GM12873 (cell line): ENCODE measurements around the gene KCNK4.

Experiments used
- CTCF ChIP-seq: IDR thresholded peaks from 2 replicates; pipeline ENCODE4 v1.5.1; 2012; ENCODE audit warnings: low read depth, mild to moderate bottlenecking, moderate library complexity, low read length, control low read depth; ENCODE audit not compliant: insufficient read depth; ENCODE audit errors: missing control alignments

The KCNK4 gene

GRCh38 chr11:64267207-64267945 is 23.7 kb upstream of the KCNK4 start:
- no peak for TF ChIP-seq CTCF

- no peak for TF ChIP-seq CTCF
Observed at GRCh38 chr11:64268025-64268892, 22.8 kb upstream of the KCNK4 start.

- TF ChIP-seq CTCF, result no peak
Observed at GRCh38 chr11:64268893-64269539, 22.1 kb upstream of the KCNK4 start.

GRCh38 chr11:64269540-64270220 is 21.4 kb upstream of the KCNK4 start:
- TF ChIP-seq CTCF, result no peak

- no peak for TF ChIP-seq CTCF
Observed at GRCh38 chr11:64275031-64275800, 15.9 kb upstream of the KCNK4 start.

- TF ChIP-seq CTCF, result no peak
Observed at GRCh38 chr11:64275841-64276240, 15.3 kb upstream of the KCNK4 start.
